Trophoblast cell (in vitro differentiated cells and primary cell): Measurements from ENCODE around the gene DUSP1.
"Not testable (repeated sequence)": the region's sequence is repeated elsewhere in the genome, so short reads cannot be mapped to it uniquely, and the experiment has no call there.

ENCODE experiments used
- DNase-seq, 2 donors: peaks; one replicate each; pipeline ENCODE4 v3.0.0-alpha.2; 2016
- H2AFZ ChIP-seq: 2 replicates; pipeline ENCODE4 v1.6.1; 2013; ENCODE audit warnings: low read length, moderate library complexity, mild to moderate bottlenecking; ENCODE audit not compliant: insufficient read depth, poor library complexity
- H2AK5ac ChIP-seq: 2 replicates; pipeline ENCODE4 v1.6.1; 2013; ENCODE audit warnings: mild to moderate bottlenecking, low read length
- H2BK120ac ChIP-seq: 2 replicates; pipeline ENCODE4 v1.6.1; 2013; ENCODE audit warnings: low read length, mild to moderate bottlenecking, moderate library complexity; ENCODE audit not compliant: insufficient read depth, poor library complexity
- H2BK12ac ChIP-seq: 2 replicates; pipeline ENCODE4 v1.6.1; 2013; ENCODE audit warnings: mild to moderate bottlenecking, low read length, moderate library complexity
- H2BK5ac ChIP-seq: 2 replicates; pipeline ENCODE4 v1.6.1; 2013; ENCODE audit warnings: low read length, low read depth, moderate library complexity, mild to moderate bottlenecking; ENCODE audit not compliant: poor library complexity
- H3K14ac ChIP-seq: 2 replicates; pipeline ENCODE4 v1.6.1; 2013; ENCODE audit warnings: mild to moderate bottlenecking, low read length
- H3K18ac ChIP-seq: 2 replicates; pipeline ENCODE4 v1.6.1; 2013; ENCODE audit warnings: mild to moderate bottlenecking, low read length
- H3K23ac ChIP-seq: 2 replicates; pipeline ENCODE4 v1.6.1; 2013; ENCODE audit warnings: low read length
- H3K27ac ChIP-seq: 2 replicates; pipeline ENCODE4 v1.5.1; 2013; ENCODE audit warnings: low read depth, mild to moderate bottlenecking, inconsistent platforms, low read length, moderate library complexity
- H3K27me3 ChIP-seq: 2 replicates; pipeline ENCODE4 v1.6.1; 2013; ENCODE audit warnings: inconsistent platforms, mild to moderate bottlenecking, low read length, moderate library complexity; ENCODE audit not compliant: insufficient read depth
- H3K36me3 ChIP-seq, 2 experiments: 1 replicate in 1 of 2; 2 replicates in 1 of 2; pipeline ENCODE4 v1.6.1; 2013; ENCODE audit warnings: low read length in 2 of 2, mild to moderate bottlenecking in 2 of 2, moderate library complexity in 1 of 2; ENCODE audit not compliant: insufficient read depth in 2 of 2, control insufficient read depth in 1 of 2
- H3K4ac ChIP-seq: 2 replicates; pipeline ENCODE4 v1.6.1; 2013; ENCODE audit warnings: low read depth, mild to moderate bottlenecking, low read length, moderate library complexity
- H3K4me1 ChIP-seq, 2 experiments: 1 replicate in 1 of 2; 2 replicates in 1 of 2; pipeline ENCODE4 v1.6.1; 2013; ENCODE audit warnings: low read length in 2 of 2, mild to moderate bottlenecking in 2 of 2, moderate library complexity in 1 of 2; ENCODE audit not compliant: insufficient read depth in 2 of 2, control insufficient read depth in 1 of 2
- H3K4me2 ChIP-seq: 2 replicates; pipeline ENCODE4 v1.6.1; 2013; ENCODE audit warnings: inconsistent platforms, mild to moderate bottlenecking, low read length, moderate library complexity
- H3K4me3 ChIP-seq: 2 replicates; pipeline ENCODE4 v1.5.1; 2013; ENCODE audit warnings: mild to moderate bottlenecking, low read depth, low read length, inconsistent platforms
- H3K79me1 ChIP-seq: one replicate; pipeline ENCODE4 v1.6.1; 2013; ENCODE audit warnings: low read length
- H3K79me2 ChIP-seq: 2 replicates; pipeline ENCODE4 v1.6.1; 2013; ENCODE audit warnings: low read length, mild to moderate bottlenecking; ENCODE audit not compliant: control insufficient read depth, insufficient read depth, poor library complexity
- H3K9ac ChIP-seq: 2 replicates; pipeline ENCODE4 v1.6.1; 2013; ENCODE audit warnings: mild to moderate bottlenecking, low read length
- H3K9me3 ChIP-seq: 2 replicates; pipeline ENCODE4 v1.6.1; 2013; ENCODE audit warnings: low read depth, mild to moderate bottlenecking, control low read depth, inconsistent platforms, low read length; ENCODE audit not compliant: insufficient read depth
- H4K12ac ChIP-seq: 2 replicates; pipeline ENCODE4 v1.6.1; 2013; ENCODE audit warnings: low read depth, mild to moderate bottlenecking, low read length, moderate library complexity
- H4K8ac ChIP-seq: 2 replicates; pipeline ENCODE4 v1.6.1; 2013; ENCODE audit warnings: low read depth, mild to moderate bottlenecking, low read length, moderate library complexity
- H4K91ac ChIP-seq: one replicate; pipeline ENCODE4 v1.6.1; 2013; ENCODE audit warnings: low read depth, mild to moderate bottlenecking, low read length, moderate library complexity
- WGBS: extraction: QIAGEN DNeasy Blood & Tissue Kit; methylation state at CpG from one replicate; pipeline ENCODE4 v1.1.7; 2013; ENCODE audit warnings: missing lambda C conversion rate; ENCODE audit not compliant: insufficient read length, insufficient coverage; ENCODE audit errors: extremely low coverage; 5-methylcytosine and 5-hydroxymethylcytosine counted together

DUSP1 gene

GRCh38 chr5:172784162-172784561, 13.2 kb upstream of the DUSP1 start:
- H4K91ac ChIP-seq, H3K4me3 ChIP-seq, H2BK12ac ChIP-seq, H2BK120ac ChIP-seq, H2BK5ac ChIP-seq, H3K23ac ChIP-seq, H4K12ac ChIP-seq, H3K79me1 ChIP-seq, H3K36me3 ChIP-seq, H3K18ac ChIP-seq, H3K27ac ChIP-seq, H3K9me3 ChIP-seq, DNase-seq, H3K4me1 ChIP-seq, H2AFZ ChIP-seq, H3K14ac ChIP-seq, H3K79me2 ChIP-seq, H3K4ac ChIP-seq, H3K4me2 ChIP-seq, H4K8ac ChIP-seq, H2AK5ac ChIP-seq, H3K27me3 ChIP-seq, H3K9ac ChIP-seq: not testable (repeated sequence)
- WGBS = no CpG with 5 or more reads among the region's 4 CpGs

GRCh38 chr5:172783319-172783718, 12.3 kb upstream of the DUSP1 start:
- not testable (repeated sequence) for H3K4me1 ChIP-seq, H2AK5ac ChIP-seq, H3K79me1 ChIP-seq, H3K14ac ChIP-seq, H2AFZ ChIP-seq, H3K4ac ChIP-seq, H2BK12ac ChIP-seq, H3K4me2 ChIP-seq, H3K9me3 ChIP-seq, H2BK5ac ChIP-seq, H3K79me2 ChIP-seq, H4K12ac ChIP-seq, H3K4me3 ChIP-seq, H3K23ac ChIP-seq, DNase-seq, H3K9ac ChIP-seq, H3K27me3 ChIP-seq, H2BK120ac ChIP-seq, H4K8ac ChIP-seq, H3K36me3 ChIP-seq, H3K18ac ChIP-seq, H3K27ac ChIP-seq, H4K91ac ChIP-seq
- no CpG with 5 or more reads among the region's 5 CpGs for WGBS

- Histone ChIP-seq H3K79me1 (no peaks in the 10 kb centered on the region), H3K4ac (no peak overlapping the region), H3K79me2 (no peaks in the 10 kb centered on the region), H3K27me3 (no peaks in the 10 kb centered on the region), H3K36me3 (no peaks in the 10 kb centered on the region), H3K18ac (no peak overlapping the region), H2AFZ (no peak overlapping the region), H2BK12ac (no peak overlapping the region), H3K4me1 (no peaks in the 10 kb centered on the region), H3K23ac (no peak overlapping the region), H3K4me3 (no peak overlapping the region), H3K27ac (no peak overlapping the region), H4K12ac (no peak overlapping the region), H3K14ac (no peak overlapping the region), H2BK5ac (no peak overlapping the region), H2AK5ac (no peak overlapping the region), H4K8ac (no peak overlapping the region), H4K91ac (no peak overlapping the region), H3K9me3 (no peaks in the 10 kb centered on the region), H3K4me2 (no peak overlapping the region), H3K9ac (no peak overlapping the region), H2BK120ac (no peak overlapping the region)
- peak in 1 of 2 donors; percentile 51 for DNase-seq
- WGBS = no CpG with 5 or more reads among the region's 7 CpGs
Observed at GRCh38 chr5:172782169-172783039, 11.4 kb upstream of the DUSP1 start.

- Histone ChIP-seq H2AK5ac (no peak overlapping the region), H3K27me3 (no peaks in the 10 kb centered on the region), H4K8ac (no peak overlapping the region), H3K23ac (no peak overlapping the region), H2BK12ac (no peak overlapping the region), H3K18ac (no peak overlapping the region), H2BK120ac (no peak overlapping the region), H4K91ac (no peak overlapping the region), H3K36me3 (no peaks in the 10 kb centered on the region), H2AFZ (no peak overlapping the region), H3K4ac (no peak overlapping the region), H3K4me2 (no peak overlapping the region), H4K12ac (no peak overlapping the region), H3K9ac (no peak overlapping the region), H3K79me1 (no peaks in the 10 kb centered on the region), H3K4me1 (no peaks in the 10 kb centered on the region), H3K14ac (no peak overlapping the region), H3K27ac (no peak overlapping the region), H2BK5ac (no peak overlapping the region), H3K9me3 (no peaks in the 10 kb centered on the region), H3K79me2 (no peaks in the 10 kb centered on the region), H3K4me3 (no peak overlapping the region)
- no peak for DNase-seq
- WGBS = no CpG with 5 or more reads among the region's 5 CpGs
Observed at GRCh38 chr5:172779691-172780341, 8.8 kb upstream of the DUSP1 start.
